Measurements from ENCODE around the gene JMJD8.

GRCh38 chr16:642189-643049 is 41.7 kb downstream of the JMJD8 start:
- TF ChIP-seq CTCF (IDR thresholded peaks at IDR 0.05) (no peak), POLR2A (IDR thresholded peaks at IDR 0.05) (no peak)

Measured in esophagus squamous epithelium (tissue), 4 donors.